ENCODE results near the gene LBP.
A peak's percentile ranks its signal among the peaks of the same experiment; 100 is the strongest.
"Not testable (repeated sequence)": the region's sequence is repeated elsewhere in the genome, so short reads cannot be mapped to it uniquely, and the experiment has no call there.

Gene LBP

GRCh38 chr20:38405132-38405531, 58.9 kb downstream of the LBP start:
- CTCF ChIA-PET: interaction anchor here (0.6 to 5.2 kb wide), 2 partner anchors 67 to 141 kb away, joined by 3 to 37 read pairs; no protein-coding TSS in a partner anchor
- POLR2A ChIA-PET: interaction anchor here (1.1 kb wide), 1 partner anchor 13 kb away, joined by 3 read pairs; no protein-coding TSS in a partner anchor
- Histone ChIP-seq H3K4me1 (ENCODE audit: control insufficient read depth, insufficient read depth, low read length) (no peaks in the 10 kb centered on the region), H3K9me3 (ENCODE audit: control insufficient read depth, insufficient read depth, low read depth, low read length) (no peaks in the 10 kb centered on the region), H3K27ac (ENCODE audit: extremely low read depth, low read depth, low read length) (no peak overlapping the region), H3K36me3 (ENCODE audit: control insufficient read depth in 2 of 2, insufficient read depth in 1 of 2, low read length in 2 of 2) (no peaks in the 10 kb centered on the region; a peak in 1 of 3 replicates), H3K4me3 (ENCODE audit: low read depth, low read length) (no peak overlapping the region)
- TF ChIP-seq, protein P1, sequence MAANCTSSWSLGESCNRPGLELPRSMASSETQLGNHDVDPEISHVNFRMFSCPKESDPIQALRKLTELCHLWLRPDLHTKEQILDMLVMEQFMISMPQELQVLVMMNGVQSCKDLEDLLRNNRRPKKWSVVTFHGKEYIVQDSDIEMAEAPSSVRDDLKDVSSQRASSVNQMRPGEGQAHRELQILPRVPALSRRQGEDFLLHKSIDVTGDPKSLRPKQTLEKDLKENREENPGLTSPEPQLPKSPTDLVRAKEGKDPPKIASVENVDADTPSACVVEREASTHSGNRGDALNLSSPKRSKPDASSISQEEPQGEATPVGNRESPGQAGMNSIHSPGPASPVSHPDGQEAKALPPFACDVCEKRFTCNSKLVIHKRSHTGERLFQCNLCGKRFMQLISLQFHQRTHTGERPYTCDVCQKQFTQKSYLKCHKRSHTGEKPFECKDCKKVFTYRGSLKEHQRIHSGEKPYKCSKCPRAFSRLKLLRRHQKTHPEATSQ (tag by site-specific recombination; IDR thresholded peaks at IDR 0.05): no peak
- TF ChIP-seq ZBTB17 (tag by site-specific recombination; IDR thresholded peaks at IDR 0.05): peak; percentile 69

DNA sequence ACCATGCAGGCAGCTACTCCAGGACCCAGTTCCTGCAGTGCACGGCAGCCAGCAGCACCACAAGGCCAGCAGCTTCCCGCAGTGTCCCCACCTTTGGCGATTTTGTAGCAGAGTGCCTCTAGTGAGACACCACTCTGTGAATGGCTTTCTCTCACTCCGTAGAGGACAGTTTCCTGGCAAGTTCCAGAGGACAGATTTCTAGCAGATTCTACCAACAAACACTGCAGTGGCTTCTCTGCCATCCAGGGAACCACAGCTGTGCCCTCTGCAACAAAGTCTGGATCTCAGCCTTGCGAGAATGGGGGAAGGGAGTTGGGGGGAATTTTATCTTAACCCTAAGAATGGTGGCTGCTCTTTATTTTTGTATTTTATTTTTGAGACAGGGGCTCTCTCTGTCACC, 60.2 kb downstream of the LBP start:
- no peaks in the 10 kb centered on the region for H3K9me3 ChIP-seq (ENCODE audit: control insufficient read depth, insufficient read depth, low read depth, low read length)
- TF ChIP-seq ZNF391 (tag by site-specific recombination; IDR thresholded peaks at IDR 0.05; ENCODE audit: borderline replicate concordance, low read depth): no peak
- TF ChIP-seq ZNF248 (tag by site-specific recombination; IDR thresholded peaks at IDR 0.05): no peak
- no peak overlapping the region for H3K4me3 ChIP-seq (ENCODE audit: low read depth, low read length)
- ChIA-PET CTCF (interaction anchor here (0.7 to 5.2 kb wide), 3 partner anchors 12 to 136 kb away, joined by 3 to 37 read pairs (median 4); no protein-coding TSS in a partner anchor), POLR2A (no interaction called here)
- H3K36me3 ChIP-seq (ENCODE audit: control insufficient read depth in 2 of 2, insufficient read depth in 1 of 2, low read length in 2 of 2): no peaks in the 10 kb centered on the region; a peak in 1 of 3 replicates
- H3K4me1 ChIP-seq (ENCODE audit: control insufficient read depth, insufficient read depth, low read length): no peaks in the 10 kb centered on the region
- no peak overlapping the region for H3K27ac ChIP-seq (ENCODE audit: extremely low read depth, low read depth, low read length)

DNA sequence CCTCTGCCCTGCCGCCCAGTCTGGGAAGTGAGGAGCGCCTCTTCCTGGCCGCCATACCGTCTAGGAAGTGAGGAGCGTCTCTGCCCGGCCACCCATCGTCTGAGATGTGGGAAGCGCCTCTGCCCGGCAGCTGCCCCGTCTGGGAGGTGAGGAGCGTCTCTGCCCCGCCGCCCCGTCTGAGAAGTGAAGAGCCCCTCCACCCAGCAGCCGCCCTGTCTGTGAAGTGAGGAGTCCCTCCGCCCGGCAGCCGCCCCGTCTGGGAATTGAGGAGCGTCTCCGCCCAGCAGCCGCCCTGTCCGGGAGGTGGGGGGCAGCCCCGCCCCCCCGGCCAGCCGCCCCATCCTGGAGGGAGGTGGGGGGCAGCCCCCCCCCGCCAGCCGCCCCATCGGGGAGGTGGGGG, 61.0 kb downstream of the LBP start:
- Histone ChIP-seq H3K4me3 (ENCODE audit: low read depth, low read length) (no peak overlapping the region), H3K27ac (ENCODE audit: extremely low read depth, low read depth, low read length) (no peak overlapping the region), H3K36me3 (ENCODE audit: control insufficient read depth in 2 of 2, insufficient read depth in 1 of 2, low read length in 2 of 2) (peaks cover 0 to 4% of the 10 kb centered on the region in 2 experiments; a peak in 2 of 3 replicates), H3K9me3 (ENCODE audit: control insufficient read depth, insufficient read depth, low read depth, low read length) (no peaks in the 10 kb centered on the region), H3K4me1 (ENCODE audit: control insufficient read depth, insufficient read depth, low read length) (no peaks in the 10 kb centered on the region)
- TF ChIP-seq KLF1 (tag by site-specific recombination; IDR thresholded peaks at IDR 0.05): peak; percentile 49
- TF ChIP-seq, protein P2, sequence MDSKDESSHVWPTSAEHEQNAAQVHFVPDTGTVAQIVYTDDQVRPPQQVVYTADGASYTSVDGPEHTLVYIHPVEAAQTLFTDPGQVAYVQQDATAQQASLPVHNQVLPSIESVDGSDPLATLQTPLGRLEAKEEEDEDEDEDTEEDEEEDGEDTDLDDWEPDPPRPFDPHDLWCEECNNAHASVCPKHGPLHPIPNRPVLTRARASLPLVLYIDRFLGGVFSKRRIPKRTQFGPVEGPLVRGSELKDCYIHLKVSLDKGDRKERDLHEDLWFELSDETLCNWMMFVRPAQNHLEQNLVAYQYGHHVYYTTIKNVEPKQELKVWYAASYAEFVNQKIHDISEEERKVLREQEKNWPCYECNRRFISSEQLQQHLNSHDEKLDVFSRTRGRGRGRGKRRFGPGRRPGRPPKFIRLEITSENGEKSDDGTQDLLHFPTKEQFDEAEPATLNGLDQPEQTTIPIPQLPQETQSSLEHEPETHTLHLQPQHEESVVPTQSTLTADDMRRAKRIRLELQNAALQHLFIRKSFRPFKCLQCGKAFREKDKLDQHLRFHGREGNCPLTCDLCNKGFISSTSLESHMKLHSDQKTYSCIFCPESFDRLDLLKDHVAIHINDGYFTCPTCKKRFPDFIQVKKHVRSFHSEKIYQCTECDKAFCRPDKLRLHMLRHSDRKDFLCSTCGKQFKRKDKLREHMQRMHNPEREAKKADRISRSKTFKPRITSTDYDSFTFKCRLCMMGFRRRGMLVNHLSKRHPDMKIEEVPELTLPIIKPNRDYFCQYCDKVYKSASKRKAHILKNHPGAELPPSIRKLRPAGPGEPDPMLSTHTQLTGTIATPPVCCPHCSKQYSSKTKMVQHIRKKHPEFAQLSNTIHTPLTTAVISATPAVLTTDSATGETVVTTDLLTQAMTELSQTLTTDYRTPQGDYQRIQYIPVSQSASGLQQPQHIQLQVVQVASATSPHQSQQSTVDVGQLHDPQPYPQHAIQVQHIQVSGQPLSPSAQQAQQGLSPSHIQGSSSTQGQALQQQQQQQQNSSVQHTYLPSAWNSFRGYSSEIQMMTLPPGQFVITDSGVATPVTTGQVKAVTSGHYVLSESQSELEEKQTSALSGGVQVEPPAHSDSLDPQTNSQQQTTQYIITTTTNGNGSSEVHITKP (tag by site-specific recombination; IDR thresholded peaks at IDR 0.05): no peak
- CTCF ChIA-PET: interaction anchor here (0.7 to 5.2 kb wide), 6 partner anchors 24 to 638 kb away, joined by 3 to 37 read pairs (median 4); no protein-coding TSS in a partner anchor
- POLR2A ChIA-PET: no interaction called here

DNA sequence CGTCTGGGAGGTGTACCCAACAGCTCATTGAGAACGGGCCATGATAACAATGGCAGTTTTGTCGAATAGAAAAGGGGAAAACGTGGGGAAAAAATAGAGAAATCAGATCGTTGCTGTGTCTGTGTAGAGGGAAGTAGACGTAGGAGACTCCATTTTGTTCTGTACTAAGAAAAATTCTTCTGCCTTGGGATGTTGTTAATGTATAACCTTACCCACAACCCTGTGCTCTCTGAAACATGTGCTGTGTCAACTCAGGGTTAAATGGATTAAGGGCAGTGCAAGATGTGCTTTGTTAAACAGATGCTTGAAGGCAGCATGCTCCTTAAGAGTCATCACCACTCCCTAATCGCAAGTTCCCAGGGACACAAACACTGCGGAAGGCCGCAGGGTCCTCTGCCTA, 61.5 kb downstream of the LBP start:
- not testable (repeated sequence) for H3K4me1 ChIP-seq (ENCODE audit: control insufficient read depth, insufficient read depth, low read length); H3K9me3 ChIP-seq (ENCODE audit: control insufficient read depth, insufficient read depth, low read depth, low read length); H3K27ac ChIP-seq (ENCODE audit: extremely low read depth, low read depth, low read length); H3K36me3 ChIP-seq (ENCODE audit: control insufficient read depth in 2 of 2, insufficient read depth in 1 of 2, low read length in 2 of 2); H3K4me3 ChIP-seq (ENCODE audit: low read depth, low read length)
- CTCF ChIA-PET: interaction anchor here (0.6 to 5.2 kb wide), 22 partner anchors 8 to 1127 kb away, joined by 3 to 37 read pairs (median 3); no protein-coding TSS in a partner anchor
- POLR2A ChIA-PET: interaction anchor here (1.1 kb wide), 1 partner anchor 27 kb away, joined by 5 read pairs; the partner anchor contains the start of gene SNHG17

DNA sequence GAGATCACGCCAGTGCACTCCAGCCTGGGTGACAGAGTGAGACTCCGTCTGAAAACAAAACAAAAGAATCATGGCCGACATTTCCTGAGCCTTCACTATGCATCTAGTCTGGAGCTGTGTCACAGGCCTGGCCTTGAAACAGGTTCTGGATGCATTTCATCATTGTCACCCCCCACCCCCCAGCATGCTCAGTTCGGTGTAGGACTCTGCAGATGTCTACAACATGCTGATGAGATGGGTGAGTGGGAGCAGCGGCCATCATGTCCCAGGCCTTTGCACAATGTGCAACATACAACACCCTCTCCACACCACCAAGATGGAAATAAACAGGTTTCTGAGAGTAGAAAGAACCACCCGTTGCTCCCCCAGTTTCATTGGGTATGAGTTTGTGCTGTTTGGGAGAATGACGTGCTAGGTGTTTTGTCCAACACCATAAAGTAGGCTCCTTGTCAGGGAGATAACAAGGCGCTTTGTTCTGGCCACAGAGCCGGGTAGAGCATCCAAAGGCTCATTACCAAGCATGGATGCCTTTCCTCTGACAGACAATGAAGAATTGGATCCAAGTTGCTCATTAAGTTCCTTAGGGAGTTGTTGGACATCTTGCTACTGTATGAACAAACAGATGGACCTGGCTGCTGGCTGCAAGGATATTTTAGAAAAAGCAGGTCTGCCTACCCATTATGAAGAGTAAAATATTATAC, 66.7 kb downstream of the LBP start:
- no peaks in the 10 kb centered on the region for H3K4me1 ChIP-seq (ENCODE audit: control insufficient read depth, insufficient read depth, low read length)
- peaks cover 9 to 37% of the 10 kb centered on the region in 2 experiments for H3K36me3 ChIP-seq (ENCODE audit: control insufficient read depth in 2 of 2, insufficient read depth in 1 of 2, low read length in 2 of 2)
- H3K27ac ChIP-seq (ENCODE audit: extremely low read depth, low read depth, low read length): no peak overlapping the region
- no peaks in the 10 kb centered on the region for H3K9me3 ChIP-seq (ENCODE audit: control insufficient read depth, insufficient read depth, low read depth, low read length)
- ChIA-PET CTCF (interaction anchor here (3.0 kb wide), 1 partner anchor 75 kb away, joined by 18 read pairs; no protein-coding TSS in a partner anchor), POLR2A (no interaction called here)
- H3K4me3 ChIP-seq (ENCODE audit: low read depth, low read length): no peak overlapping the region
- TF ChIP-seq, protein P3, sequence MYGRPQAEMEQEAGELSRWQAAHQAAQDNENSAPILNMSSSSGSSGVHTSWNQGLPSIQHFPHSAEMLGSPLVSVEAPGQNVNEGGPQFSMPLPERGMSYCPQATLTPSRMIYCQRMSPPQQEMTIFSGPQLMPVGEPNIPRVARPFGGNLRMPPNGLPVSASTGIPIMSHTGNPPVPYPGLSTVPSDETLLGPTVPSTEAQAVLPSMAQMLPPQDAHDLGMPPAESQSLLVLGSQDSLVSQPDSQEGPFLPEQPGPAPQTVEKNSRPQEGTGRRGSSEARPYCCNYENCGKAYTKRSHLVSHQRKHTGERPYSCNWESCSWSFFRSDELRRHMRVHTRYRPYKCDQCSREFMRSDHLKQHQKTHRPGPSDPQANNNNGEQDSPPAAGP (tag by site-specific recombination; IDR thresholded peaks at IDR 0.05): no peak
- no peak for TF ChIP-seq ZNF26 (tag by site-specific recombination; IDR thresholded peaks at IDR 0.05)
